TTC549 (cell line): ENCODE measurements around the gene ITIH5.
"Not testable (repeated sequence)": the region's sequence is repeated elsewhere in the genome, so short reads cannot be mapped to it uniquely, and the experiment has no call there.

ENCODE experiments used
- FAIRE-seq: peaks from 2 replicates; lab custom pipeline; 2012; peaks lifted over from hg19 to GRCh38; lab: Jason Lieb, UNC

Gene ITIH5

DNA sequence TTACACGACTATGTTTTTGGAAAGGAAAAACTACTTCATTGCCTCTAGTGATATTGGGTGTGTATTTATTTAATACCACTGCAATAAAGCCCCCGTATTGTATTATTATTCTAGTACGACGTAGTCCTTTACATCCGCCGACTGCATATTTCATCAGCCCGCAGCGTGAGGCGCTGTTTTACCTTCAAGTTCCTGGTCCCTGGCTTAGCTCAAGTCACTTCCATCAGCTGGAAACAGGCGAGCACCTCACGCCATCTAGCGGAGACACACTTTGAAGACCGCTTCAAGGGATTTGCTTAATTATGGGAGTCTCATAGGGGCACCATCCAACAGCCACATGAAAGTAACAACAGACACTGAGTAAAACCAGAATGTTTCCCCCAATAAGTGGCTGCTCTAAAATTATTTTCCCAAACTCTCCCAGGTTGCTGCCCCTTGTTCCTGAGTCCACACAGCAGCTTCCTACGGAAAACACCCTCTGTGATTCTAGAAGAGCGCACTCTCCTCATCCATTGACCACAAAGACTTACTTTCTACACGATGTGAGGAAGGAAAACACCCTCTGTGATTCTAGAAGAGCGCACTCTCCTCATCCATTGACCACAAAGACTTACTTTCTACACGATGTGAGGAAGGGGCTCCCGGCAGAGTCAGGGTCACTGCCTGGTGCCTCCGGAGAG, 20.6 kb upstream of the ITIH5 start:
- peak; percentile 70 for FAIRE-seq

GRCh38 chr10:7686351-7687171, 19.8 kb upstream of the ITIH5 start:
- FAIRE-seq, result no peak

DNA sequence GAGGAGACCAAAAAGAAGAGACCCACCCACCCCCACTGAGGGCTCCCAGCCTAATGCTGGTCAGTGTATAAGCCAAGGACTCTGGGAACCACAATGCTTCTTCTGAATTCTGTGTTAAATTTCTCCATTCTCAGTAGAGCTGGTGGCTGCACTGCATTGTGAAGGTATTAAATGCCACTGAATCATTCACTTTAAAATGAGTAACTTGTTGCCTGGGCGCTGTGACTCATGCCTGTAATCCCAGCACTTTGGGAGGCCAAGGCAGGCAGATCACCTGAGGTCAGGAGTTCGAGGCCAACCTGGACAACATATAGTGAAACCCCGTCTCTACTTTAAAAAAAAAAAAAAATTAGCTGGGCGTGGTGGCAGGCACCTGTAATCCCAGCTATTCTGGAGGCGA, 13.3 kb upstream of the ITIH5 start:
- FAIRE-seq, result not testable (repeated sequence)

DNA sequence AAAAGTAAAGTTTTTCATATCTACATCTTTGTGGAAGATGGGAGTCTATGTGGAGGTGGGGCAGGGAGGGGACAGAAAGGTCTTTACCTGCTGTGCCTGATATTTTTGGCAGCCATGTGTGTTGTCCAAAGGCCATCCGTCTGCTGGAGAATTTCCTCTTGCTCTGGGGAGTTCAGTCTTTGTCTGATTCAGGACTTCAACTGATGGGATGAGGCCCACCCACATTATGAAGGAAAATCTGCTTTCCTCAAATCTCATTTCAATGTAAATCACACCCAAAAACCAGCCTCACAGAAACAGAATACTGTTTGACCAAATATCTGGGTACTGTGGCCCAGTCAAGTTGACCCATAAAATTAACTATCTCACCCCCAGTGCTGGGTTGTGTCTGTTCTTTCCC, 12.5 kb upstream of the ITIH5 start:
- FAIRE-seq, result no peak

DNA sequence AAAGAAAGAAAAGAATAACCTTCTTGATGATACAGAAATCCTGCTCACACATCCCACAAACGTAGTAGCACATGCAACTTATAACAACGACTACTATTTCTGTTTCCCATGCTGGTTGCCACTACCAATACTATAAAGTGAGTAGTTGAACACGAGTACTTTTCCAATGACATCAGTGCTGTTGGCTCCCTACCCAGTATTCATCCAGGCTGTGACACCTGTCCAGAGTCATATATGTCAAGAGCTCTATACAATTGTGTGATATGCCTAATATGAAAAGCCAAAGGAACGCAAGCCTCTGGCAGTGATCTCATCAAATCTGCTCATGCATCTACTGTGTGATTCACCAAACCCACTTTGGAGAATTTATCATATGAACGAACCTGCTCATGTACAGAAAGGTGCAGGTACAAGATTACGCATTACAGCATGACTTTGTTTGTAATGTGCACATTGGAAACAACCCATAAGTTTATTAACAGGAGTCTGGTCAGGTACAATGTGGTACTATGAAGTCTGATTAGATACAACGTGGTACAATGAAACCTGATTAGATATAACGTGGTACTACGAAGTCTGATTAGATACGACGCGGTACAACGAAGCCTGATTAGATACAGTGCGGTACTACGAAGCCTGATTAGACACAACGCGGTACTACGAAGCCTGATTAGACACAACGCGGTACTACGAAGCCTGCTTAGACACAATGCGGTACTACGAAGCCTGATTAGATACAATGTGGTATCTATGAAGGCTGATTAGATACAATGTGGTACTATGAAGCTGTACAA, 5.8 kb upstream of the ITIH5 start:
- FAIRE-seq, result no peak

DNA sequence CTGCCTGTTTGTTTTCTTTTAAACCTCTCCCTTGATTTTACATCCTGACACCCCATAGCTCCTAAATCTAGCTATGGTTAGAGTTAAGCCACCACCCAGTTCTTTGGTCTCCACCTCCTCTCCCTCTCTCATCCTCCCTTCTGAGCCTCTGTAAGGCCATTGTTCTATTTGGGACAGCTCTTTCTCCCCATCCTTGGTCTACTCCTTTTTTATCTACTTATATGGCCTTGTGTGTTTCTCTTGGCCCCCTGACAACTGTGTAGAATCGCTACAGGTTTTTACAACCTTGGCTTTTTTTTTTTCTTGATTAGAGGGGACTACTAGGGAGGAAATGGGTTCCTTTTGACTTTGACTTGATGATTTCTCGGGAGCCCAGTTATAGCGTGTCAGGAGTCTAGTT, 3.4 kb upstream of the ITIH5 start:
- FAIRE-seq, result no peak

DNA sequence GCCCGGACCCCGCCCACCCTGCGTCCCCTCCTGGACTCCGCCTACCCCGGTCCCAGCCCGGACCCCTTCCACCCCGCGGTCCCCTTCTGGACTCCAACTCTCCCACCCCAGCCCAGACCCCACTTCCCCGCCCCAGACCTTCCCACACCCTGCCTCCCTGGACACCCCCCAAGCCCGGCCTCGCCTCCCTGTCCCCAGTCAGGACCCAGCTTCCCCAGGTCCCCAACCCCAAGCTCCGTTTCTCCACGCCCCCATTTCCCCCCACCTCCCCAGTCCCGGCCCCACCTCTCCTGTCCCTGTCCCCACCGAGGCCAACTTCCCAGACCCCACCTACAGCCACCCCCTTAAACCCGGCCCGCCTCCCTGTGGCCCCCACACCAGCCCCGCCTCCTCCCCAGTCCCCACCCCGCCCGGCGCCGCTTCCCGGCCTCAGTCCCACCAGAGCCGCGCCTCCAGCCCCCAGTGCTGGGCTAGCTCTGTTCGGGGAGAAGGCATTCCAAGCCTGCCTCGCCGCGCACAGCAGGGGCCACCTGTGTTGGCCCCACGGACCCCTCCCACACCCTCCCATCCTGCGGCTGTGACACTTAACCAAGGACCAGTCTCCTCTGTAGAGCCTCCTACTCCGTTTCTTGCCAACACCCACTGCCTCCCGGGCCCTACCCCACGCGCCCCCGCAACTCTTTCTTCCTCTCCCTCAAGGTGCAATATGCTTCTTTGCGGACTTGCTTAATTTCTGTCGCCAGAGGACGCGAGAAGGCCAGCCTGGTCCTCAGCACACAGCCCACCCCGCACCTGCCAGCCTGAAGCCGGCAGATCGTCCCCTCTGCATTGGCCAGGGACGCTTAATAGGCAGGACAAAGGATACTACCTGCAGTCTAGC, 736 bp upstream of the ITIH5 start:
- no peak for FAIRE-seq

- no peak for FAIRE-seq
These were observed 999 bp downstream of the ITIH5 start for GRCh38 chr10:7665767-7666166.

DNA sequence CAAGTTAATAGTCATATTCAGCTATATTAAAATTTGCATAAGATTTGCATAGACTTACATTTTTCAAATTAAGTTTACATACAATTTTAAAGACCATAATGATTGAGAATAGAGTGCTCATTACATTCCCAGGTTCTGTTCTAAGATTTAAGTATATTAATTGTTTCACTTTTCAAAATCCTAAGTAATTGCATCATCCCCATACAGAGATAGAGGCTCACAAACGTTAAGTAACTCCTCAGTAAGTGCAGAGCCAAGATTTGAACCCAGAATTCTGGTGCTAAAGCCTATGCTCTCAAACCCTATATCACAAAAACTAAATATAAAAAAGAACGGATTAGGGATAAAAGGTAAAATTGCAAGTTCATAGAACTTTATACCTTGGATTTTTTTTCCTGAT, 2.1 kb downstream of the ITIH5 start:
- FAIRE-seq, result no peak

GRCh38 chr10:7662522-7662921, 4.2 kb downstream of the ITIH5 start:
- FAIRE-seq, result no peak

DNA sequence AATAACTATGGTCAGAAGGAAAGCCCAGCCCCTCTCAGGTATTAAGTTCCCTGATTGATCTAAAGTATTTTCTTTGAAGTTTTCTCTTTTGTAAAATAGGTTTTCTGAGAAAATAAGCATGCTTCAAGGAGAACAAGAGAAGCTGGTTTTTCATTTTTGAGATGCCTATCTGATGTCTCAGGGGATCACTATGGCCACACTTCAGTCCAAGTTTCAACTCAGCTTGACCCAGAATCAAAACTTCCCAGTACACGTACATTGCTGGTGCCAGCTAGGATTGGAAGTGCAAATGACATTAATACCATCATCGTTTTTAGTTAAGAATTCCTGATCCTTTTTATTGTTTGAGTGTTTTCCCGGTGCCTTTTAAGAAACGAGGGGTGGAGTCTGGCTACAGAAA, 7.2 kb downstream of the ITIH5 start:
- FAIRE-seq, result no peak

GRCh38 chr10:7657552-7657951, 9.2 kb downstream of the ITIH5 start:
- FAIRE-seq, result no peak

- FAIRE-seq, result not testable (repeated sequence)
These were observed 9.7 kb downstream of the ITIH5 start for GRCh38 chr10:7657079-7657478.

GRCh38 chr10:7651853-7652470, 14.8 kb downstream of the ITIH5 start:
- FAIRE-seq, result no peak

DNA sequence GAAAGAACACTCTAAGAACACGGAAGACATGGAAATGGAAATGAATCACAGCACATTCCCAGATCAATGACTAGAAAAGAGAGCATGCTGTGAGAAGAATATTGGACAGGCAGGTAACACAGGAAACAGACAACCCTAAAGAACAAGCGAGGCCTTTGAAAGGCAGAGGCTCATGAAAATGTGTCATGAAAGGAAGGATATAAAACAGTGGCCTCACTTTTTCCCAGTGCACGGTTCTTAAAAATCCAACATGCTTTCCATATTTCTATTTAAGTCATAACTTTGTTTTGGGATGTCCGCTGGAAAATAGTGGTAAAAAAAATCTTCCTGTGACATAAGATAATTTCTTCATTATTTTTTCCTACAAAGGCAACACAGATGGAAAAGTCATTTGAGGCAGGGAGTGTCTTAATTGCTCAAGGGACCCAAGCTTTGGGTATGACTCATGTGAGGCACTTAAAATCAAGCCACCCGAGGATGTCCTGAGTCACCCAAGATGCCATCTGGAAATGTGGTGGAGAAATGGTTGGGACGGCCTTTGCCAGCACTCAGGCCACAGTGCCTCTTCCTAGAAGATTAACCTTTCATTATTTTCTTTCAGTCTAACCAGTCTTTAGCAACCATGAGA, 17.0 kb downstream of the ITIH5 start:
- FAIRE-seq, result no peak

- FAIRE-seq, result no peak
These were observed 19.6 kb downstream of the ITIH5 start for GRCh38 chr10:7647062-7647664.

- no peak for FAIRE-seq
These were observed 24.2 kb downstream of the ITIH5 start for GRCh38 chr10:7642491-7643011.

GRCh38 chr10:7635408-7636125, 31.2 kb downstream of the ITIH5 start:
- no peak for FAIRE-seq

DNA sequence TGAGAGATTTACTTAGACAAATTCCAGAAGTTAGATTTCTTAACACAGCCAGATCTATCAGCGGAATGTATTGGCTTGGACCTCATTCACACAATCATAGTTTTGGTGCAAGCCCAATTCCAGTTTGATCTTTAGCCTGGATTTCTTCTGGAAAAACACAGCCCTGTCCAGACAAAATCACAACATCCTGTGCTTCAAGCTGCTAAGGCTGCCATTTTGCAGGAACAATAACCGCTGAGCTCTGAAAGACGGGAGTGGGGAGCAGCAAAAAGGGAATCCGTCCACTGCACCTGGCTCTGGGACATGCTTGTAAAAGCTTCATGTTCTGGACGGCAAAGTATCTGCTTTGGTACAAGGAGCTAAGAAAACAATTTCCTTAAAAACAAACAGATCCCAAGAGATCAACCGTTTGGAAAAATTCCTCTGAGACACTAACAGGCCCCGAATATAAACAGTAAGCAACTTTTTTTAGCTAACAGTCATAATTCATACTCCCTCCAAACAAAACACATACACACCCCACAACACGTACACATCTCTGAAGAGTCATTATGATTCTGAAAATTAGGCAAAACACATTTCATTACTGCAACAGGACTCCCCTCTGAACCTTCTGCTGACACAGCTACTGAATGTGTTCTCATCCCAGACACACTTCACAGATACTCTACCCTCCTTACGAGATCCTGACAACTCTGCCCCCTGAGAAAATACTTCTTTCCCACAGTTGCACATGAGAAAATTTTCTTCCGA, 32.4 kb downstream of the ITIH5 start:
- no peak for FAIRE-seq
